HL-60 (cell line): ENCODE measurements around the gene TEKTIP1.

Experiments used
- DNase-seq, 2 experiments: peaks; one replicate each; pipeline ENCODE4 v3.0.0-alpha.2; 2010 to 2020; ENCODE audit warnings: low read depth in 1 of 2, low spot score in 1 of 2
- H3K27ac ChIP-seq: fragments of 250-450 bp; sonication (Bioruptor Pico); replicated peaks from 2 replicates; pipeline ENCODE4 v1.5.1; 2020; ENCODE audit warnings: mild to moderate bottlenecking, moderate library complexity
- H3K27me3 ChIP-seq: fragments of 250-450 bp; sonication (Bioruptor Pico); 2 replicates; pipeline ENCODE4 v1.5.1; 2021; ENCODE audit warnings: mild to moderate bottlenecking, moderate library complexity; ENCODE audit not compliant: insufficient read depth, poor library complexity, severe bottlenecking
- H3K4me3 ChIP-seq: replicated peaks from 2 replicates; pipeline ENCODE4 v1.5.1; 2011; ENCODE audit warnings: mild to moderate bottlenecking, control low read depth, low read length; ENCODE audit not compliant: insufficient read depth
- GABPA ChIP-seq: IDR thresholded peaks from 2 replicates; pipeline ENCODE4 v1.6.1; 2012; ENCODE audit warnings: low read depth
- POLR2AphosphoS5 ChIP-seq: IDR thresholded peaks from 2 replicates; pipeline ENCODE4 v1.6.1; 2012; ENCODE audit warnings: low read depth
- REST ChIP-seq: IDR thresholded peaks from 2 replicates; pipeline ENCODE4 v1.6.1; 2012; ENCODE audit warnings: low read depth; ENCODE audit not compliant: insufficient replicate concordance
- SPI1 ChIP-seq: IDR thresholded peaks from 2 replicates; pipeline ENCODE4 v1.6.1; 2012; ENCODE audit warnings: low read depth, mild to moderate bottlenecking, borderline replicate concordance
- TF ChIP-seq, protein P1 (sequence below): IDR thresholded peaks from one replicate; pipeline ENCODE4 v1.5.1; 2011; ENCODE audit warnings: low read length, control low read depth, inconsistent platforms; ENCODE audit not compliant: insufficient read depth

TEKTIP1 gene

DNA sequence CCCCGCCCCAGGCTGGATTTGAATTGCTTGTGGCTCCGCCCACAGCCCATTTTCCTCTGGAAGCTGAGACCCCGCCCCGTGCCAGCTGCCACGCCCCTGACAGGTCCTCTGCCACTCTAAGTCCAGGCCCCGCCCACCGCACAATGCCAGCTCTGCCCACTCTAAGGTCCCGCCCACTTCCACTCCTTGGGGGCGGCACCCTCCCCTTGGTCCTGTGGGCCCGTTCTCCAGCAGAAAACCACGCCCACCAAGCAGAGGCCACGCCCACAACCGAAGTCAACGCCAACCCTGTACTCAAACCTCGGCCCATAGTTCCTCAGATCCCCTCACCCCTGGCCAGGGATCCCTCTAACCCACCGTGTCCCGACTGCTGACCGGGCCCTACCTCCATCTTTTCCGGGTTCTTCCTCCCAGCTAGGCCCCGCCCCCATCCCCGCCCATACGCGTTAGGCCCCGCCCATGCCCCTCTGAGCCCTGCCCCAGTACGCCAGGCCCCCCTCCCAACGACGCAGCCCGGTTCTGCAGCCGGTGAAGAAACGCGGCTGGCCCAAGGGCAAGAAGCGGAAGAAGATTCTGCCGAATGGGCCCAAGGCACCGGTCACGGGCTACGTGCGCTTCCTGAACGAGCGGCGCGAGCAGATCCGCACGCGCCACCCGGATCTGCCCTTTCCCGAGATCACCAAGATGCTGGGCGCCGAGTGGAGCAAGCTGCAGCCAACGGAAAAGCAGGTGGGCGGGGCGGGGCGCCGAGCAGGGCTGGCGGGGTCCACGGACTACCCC is 35.1 kb downstream of the TEKTIP1 start:
- TF ChIP-seq GABPA (no peak), POLR2AphosphoS5 (0 out of 2 replicates have a peak, but pooled peaks have one; percentile 44), REST (no peak), SPI1 (no peak; the same call in 1 of the 2 replicates)
- H3K4me3 ChIP-seq, result peak overlapping the region; percentile 77
- H3K27ac ChIP-seq, result peak overlapping the region; percentile 81
- H3K27me3 ChIP-seq, result no peaks in the 10 kb centered on the region
- DNase-seq, result peak; percentile 93 to 97

- TF ChIP-seq GABPA, result no peak
- TF ChIP-seq, protein P1, sequence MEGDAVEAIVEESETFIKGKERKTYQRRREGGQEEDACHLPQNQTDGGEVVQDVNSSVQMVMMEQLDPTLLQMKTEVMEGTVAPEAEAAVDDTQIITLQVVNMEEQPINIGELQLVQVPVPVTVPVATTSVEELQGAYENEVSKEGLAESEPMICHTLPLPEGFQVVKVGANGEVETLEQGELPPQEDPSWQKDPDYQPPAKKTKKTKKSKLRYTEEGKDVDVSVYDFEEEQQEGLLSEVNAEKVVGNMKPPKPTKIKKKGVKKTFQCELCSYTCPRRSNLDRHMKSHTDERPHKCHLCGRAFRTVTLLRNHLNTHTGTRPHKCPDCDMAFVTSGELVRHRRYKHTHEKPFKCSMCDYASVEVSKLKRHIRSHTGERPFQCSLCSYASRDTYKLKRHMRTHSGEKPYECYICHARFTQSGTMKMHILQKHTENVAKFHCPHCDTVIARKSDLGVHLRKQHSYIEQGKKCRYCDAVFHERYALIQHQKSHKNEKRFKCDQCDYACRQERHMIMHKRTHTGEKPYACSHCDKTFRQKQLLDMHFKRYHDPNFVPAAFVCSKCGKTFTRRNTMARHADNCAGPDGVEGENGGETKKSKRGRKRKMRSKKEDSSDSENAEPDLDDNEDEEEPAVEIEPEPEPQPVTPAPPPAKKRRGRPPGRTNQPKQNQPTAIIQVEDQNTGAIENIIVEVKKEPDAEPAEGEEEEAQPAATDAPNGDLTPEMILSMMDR, result peak; percentile 27
- no peak overlapping the region for H3K27ac ChIP-seq
- no peaks in the 10 kb centered on the region for H3K27me3 ChIP-seq
- DNase-seq, result peak in 1 of 2 experiments; percentile 68
- H3K4me3 ChIP-seq, result no peak overlapping the region
Measured at GRCh38 chr19:3575260-3575741, 36.3 kb downstream of the TEKTIP1 start.

DNA sequence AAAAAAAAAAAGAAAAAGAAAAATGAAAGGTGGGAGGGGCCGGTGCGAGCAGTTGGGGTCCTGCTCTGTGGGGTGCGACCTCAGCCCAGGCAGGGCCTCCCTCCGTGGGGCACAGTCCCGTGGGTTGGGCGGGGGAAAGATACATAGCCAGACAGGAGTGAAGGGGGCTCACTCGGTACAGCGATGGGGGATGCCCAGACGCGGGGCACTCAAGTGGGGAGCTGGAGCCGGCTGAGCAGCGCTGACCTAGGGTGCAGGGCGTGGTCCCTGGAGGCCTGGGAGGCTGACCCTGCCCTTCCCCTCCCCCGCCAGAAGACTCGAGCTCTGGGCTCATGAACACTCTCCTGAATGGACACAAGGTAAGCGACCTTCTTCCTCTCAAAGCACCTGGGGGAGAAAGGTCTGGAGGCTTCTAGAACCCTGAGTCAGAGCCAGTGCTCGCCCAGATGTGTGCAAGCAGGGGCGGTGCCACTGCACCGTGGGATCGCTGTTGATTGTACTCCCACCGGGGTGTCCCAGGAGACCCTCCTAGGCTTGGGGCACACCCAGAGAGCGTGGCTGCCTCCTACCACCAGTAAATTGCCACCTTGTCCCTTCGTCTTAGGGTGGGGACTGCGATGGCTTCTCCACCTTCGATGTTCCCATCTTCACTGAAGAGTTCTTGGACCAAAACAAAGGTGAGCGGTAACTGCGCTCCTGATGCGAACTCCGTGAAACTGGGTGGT is 37.1 kb downstream of the TEKTIP1 start:
- DNase-seq, result no peak
- no peak for TF ChIP-seq GABPA
- TF ChIP-seq, protein P1, result no peak
- no peak for TF ChIP-seq REST
- TF ChIP-seq SPI1, result no peak
- TF ChIP-seq POLR2AphosphoS5, result no peak
- no peaks in the 10 kb centered on the region for H3K27me3 ChIP-seq
- no peak overlapping the region for H3K4me3 ChIP-seq
- H3K27ac ChIP-seq, result no peak overlapping the region

DNA sequence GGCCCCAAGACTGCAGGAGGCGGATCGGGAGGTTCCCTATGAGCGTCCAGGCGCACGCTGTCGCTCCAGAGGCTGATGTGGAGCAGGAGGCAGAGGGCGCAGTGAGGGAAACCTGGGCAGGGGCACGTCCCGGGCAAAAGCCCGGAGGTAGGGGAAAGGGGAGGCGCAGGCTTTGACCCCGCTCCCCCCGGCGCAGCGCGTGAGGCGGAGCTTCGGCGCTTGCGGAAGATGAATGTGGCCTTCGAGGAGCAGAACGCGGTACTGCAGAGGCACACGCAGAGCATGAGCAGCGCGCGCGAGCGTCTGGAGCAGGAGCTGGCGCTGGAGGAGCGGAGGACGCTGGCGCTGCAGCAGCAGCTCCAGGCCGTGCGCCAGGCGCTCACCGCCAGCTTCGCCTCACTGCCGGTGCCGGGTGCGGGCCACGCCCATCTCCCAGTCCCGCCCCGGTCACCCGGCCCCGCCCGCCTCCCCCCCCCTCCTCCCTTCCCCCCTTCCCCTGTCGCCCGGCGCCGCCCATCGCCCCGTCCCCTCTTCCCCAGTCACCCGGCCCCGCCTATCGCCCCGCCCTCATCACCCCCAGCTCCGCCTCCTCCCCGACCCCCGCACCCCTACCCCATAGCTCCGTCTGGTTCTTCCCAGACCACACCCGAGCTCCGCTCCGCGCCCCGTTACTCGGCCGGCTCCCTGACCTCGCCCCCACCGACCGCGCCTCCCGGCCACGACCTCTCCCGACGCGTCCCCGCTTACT is 37.9 kb downstream of the TEKTIP1 start:
- Histone ChIP-seq H3K4me3 (no peak overlapping the region), H3K27ac (no peak overlapping the region), H3K27me3 (no peaks in the 10 kb centered on the region)
- TF ChIP-seq, protein P1, result no peak
- no peak for TF ChIP-seq POLR2AphosphoS5
- no peak for TF ChIP-seq REST
- TF ChIP-seq SPI1, result no peak
- TF ChIP-seq GABPA, result no peak
- DNase-seq, result no peak
